Adipocyte (in vitro differentiated cells): Measurements from ENCODE around the gene CRYL1.

Experiments
- DNase-seq: peaks from one replicate; pipeline ENCODE4 v3.0.0-alpha.2; 2015; ENCODE audit warnings: low read depth
- H3K27me3 ChIP-seq: replicated peaks from 2 replicates; pipeline ENCODE4 v1.7.0; 2013; ENCODE audit warnings: mild to moderate bottlenecking, low read length, moderate library complexity; ENCODE audit not compliant: control insufficient read depth, insufficient read depth
- H3K36me3 ChIP-seq: 2 replicates; pipeline ENCODE4 v1.7.0; 2013; ENCODE audit warnings: low read length, mild to moderate bottlenecking, moderate library complexity; ENCODE audit not compliant: control insufficient read depth, insufficient read depth, severe bottlenecking
- H3K4me1 ChIP-seq: 2 replicates; pipeline ENCODE4 v1.7.0; 2013; ENCODE audit warnings: mild to moderate bottlenecking, low read length, moderate library complexity; ENCODE audit not compliant: control insufficient read depth, insufficient read depth
- H3K4me3 ChIP-seq: 2 replicates; pipeline ENCODE4 v1.7.0; 2013; ENCODE audit warnings: mild to moderate bottlenecking, low read length, moderate library complexity
- H3K9ac ChIP-seq: 2 replicates; pipeline ENCODE4 v1.7.0; 2013; ENCODE audit warnings: mild to moderate bottlenecking, low read length, moderate library complexity
- H3K9me3 ChIP-seq: 2 replicates; pipeline ENCODE4 v1.7.0; 2013; ENCODE audit warnings: mild to moderate bottlenecking, low read length, moderate library complexity; ENCODE audit not compliant: control insufficient read depth

The CRYL1 gene

DNA sequence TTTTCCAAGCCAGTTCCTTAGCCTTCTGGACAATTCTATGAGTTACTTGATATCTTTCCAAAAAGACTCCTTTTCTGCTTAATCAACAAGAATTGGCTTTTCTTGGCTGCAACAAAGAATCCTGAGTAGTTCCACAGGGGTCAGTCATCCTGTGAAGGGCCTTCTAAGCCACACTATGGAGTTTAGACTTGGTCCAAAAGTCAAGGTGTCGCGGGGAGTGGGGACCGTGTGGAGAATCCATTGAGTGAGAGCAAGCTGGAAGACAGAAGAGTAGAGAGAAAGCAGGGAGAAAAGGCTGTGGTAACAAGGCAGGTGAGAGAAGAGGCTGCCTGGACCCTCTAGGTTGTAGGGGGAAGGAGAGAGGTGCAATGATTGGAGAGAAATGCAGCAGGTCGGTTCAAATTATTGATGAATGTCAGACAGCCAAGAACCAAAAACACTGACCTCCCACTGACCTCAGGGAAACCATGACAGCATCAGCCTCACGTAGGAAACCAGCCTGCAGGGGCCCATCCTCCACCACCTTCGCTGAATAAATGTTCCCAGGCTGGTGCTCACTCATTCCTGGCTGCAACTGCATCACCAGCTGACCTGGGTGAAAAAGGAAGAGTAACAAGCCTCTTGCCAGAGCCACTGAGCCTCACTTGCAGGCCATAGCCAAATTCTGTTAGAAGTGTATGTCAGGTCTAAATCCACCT lies 34.2 kb upstream of the CRYL1 start:
- no peak for DNase-seq
- H3K9ac ChIP-seq: no peak overlapping the region
- H3K4me1 ChIP-seq: no peaks in the 10 kb centered on the region
- H3K27me3 ChIP-seq: no peaks in the 10 kb centered on the region
- no peak overlapping the region for H3K4me3 ChIP-seq
- H3K9me3 ChIP-seq: peaks cover 4% of the 10 kb centered on the region
- no peaks in the 10 kb centered on the region for H3K36me3 ChIP-seq

DNA sequence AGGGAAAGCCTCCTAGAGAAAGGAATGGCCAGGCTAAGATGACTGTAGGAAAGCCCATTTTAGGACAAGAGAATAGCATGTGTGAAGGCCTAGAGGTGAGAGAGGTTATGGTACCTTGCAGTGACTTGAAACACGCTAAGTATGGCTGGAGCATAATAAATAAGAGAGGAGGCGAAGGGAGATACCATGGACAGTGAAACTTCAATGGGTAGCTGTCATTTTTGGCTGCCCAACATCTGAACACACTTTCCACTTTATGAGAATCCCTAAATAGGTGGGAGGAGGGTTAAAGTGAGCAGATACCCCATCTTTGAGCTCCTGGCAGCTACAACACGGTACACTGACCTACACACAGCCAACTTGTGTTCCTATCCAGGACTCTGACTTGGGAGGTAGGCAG lies 33.3 kb upstream of the CRYL1 start:
- Histone ChIP-seq H3K4me3 (no peak overlapping the region), H3K9me3 (no peaks in the 10 kb centered on the region), H3K27me3 (no peaks in the 10 kb centered on the region), H3K36me3 (no peaks in the 10 kb centered on the region), H3K9ac (no peak overlapping the region), H3K4me1 (no peaks in the 10 kb centered on the region)
- DNase-seq: no peak

GRCh38 chr13:20553311-20553710 lies 27.7 kb upstream of the CRYL1 start:
- H3K4me1 ChIP-seq: peaks cover 5% of the 10 kb centered on the region
- no peaks in the 10 kb centered on the region for H3K36me3 ChIP-seq
- H3K27me3 ChIP-seq: no peaks in the 10 kb centered on the region
- H3K4me3 ChIP-seq: no peak overlapping the region
- DNase-seq: peak; percentile 76
- H3K9ac ChIP-seq: peak overlapping the region; percentile 25
- H3K9me3 ChIP-seq: no peaks in the 10 kb centered on the region

- Histone ChIP-seq H3K27me3 (no peaks in the 10 kb centered on the region), H3K9ac (no peak overlapping the region), H3K4me3 (no peak overlapping the region), H3K9me3 (no peaks in the 10 kb centered on the region), H3K4me1 (peaks cover 5% of the 10 kb centered on the region), H3K36me3 (no peaks in the 10 kb centered on the region)
- no peak for DNase-seq
Measured at GRCh38 chr13:20550799-20551198, 25.1 kb upstream of the CRYL1 start.

- no peak for DNase-seq
- Histone ChIP-seq H3K36me3 (no peaks in the 10 kb centered on the region), H3K4me3 (no peak overlapping the region), H3K27me3 (no peaks in the 10 kb centered on the region), H3K4me1 (no peaks in the 10 kb centered on the region), H3K9ac (no peak overlapping the region), H3K9me3 (no peaks in the 10 kb centered on the region)
Measured at GRCh38 chr13:20547479-20547908, 21.8 kb upstream of the CRYL1 start.

DNA sequence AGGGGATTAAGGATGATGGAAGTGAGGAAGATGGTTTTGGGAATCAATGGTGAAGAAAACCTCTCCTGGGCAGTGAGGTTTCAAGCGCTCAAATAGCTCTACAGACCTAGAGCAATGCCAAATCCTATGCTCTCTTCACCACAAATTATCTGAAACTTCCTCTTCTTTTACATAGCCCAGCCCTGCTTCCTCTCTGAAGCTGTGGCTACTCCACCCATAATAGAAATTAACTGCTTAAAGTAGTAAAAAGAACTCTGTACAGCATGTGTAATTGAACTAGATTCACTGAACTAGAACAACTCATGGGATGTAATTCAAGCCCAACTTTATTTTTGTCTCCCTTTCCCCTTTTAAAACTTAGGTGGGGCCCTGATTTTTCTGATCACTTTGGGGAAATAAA lies 20.9 kb upstream of the CRYL1 start:
- DNase-seq: no peak
- Histone ChIP-seq H3K36me3 (no peaks in the 10 kb centered on the region), H3K9me3 (no peaks in the 10 kb centered on the region), H3K4me3 (no peak overlapping the region), H3K9ac (no peak overlapping the region), H3K4me1 (no peaks in the 10 kb centered on the region), H3K27me3 (no peaks in the 10 kb centered on the region)

- H3K9ac ChIP-seq: no peak overlapping the region
- H3K27me3 ChIP-seq: no peaks in the 10 kb centered on the region
- H3K4me3 ChIP-seq: no peak overlapping the region
- H3K9me3 ChIP-seq: no peaks in the 10 kb centered on the region
- no peak for DNase-seq
- no peaks in the 10 kb centered on the region for H3K4me1 ChIP-seq
- H3K36me3 ChIP-seq: no peaks in the 10 kb centered on the region
Measured at GRCh38 chr13:20544201-20544923, 18.7 kb upstream of the CRYL1 start.

DNA sequence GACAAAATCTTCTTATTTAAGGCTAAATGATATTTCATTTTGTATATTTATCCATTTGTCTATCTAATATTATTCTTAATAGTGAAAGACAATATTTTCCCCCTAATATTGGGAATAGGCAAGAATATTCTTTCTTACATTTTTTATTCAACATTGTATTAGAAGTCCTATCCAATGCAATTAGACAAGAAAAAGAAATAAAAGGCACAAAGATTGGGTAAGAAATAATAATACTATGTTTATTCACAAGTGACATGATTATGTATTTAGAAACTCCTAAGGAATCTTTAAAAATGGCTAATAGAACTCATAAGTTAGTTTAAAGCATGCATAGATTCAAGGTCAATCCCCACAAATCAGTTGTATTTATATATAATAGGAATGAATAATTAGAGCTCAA lies 11.3 kb upstream of the CRYL1 start:
- H3K9ac ChIP-seq: no peak overlapping the region
- no peak for DNase-seq
- peaks cover 9% of the 10 kb centered on the region for H3K9me3 ChIP-seq
- no peaks in the 10 kb centered on the region for H3K36me3 ChIP-seq
- H3K4me3 ChIP-seq: no peak overlapping the region
- no peaks in the 10 kb centered on the region for H3K4me1 ChIP-seq
- H3K27me3 ChIP-seq: no peaks in the 10 kb centered on the region

DNA sequence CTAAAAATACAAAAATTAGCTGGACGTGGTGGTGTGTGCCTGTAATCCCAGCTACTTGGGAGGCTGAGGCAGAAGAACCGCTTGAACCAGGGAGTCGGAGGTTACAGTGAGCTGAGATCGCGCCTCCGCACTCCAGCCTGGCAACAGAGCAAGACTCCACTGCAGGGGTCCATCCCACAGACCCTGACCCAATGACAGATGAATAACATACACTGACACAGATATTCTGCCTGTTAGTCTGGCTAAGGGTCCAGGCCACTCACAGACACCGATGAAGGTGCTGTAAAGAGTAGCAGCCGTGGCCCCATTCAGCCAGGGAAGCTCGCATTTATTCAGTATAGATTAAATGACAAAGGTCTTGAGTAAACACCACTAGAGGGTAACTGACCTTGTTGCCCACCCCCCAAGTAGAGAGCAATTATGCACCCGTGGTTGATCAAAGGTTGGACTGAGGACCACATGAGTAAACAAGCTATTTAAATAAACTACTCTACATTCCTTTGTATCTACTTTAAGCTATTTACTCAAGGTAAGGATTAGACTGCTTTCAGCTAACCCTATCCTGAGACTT lies 8.5 kb upstream of the CRYL1 start:
- no peaks in the 10 kb centered on the region for H3K4me1 ChIP-seq
- H3K9me3 ChIP-seq: peaks cover 9% of the 10 kb centered on the region
- no peak for DNase-seq
- H3K27me3 ChIP-seq: no peaks in the 10 kb centered on the region
- no peak overlapping the region for H3K9ac ChIP-seq
- H3K4me3 ChIP-seq: no peak overlapping the region
- no peaks in the 10 kb centered on the region for H3K36me3 ChIP-seq

GRCh38 chr13:20528452-20528851 lies 2.8 kb upstream of the CRYL1 start:
- Histone ChIP-seq H3K4me1 (peaks cover 9% of the 10 kb centered on the region), H3K27me3 (no peaks in the 10 kb centered on the region)

GRCh38 chr13:20526664-20527063 lies 1.0 kb upstream of the CRYL1 start:
- Histone ChIP-seq H3K9ac (peak overlapping the region; percentile 88), H3K4me1 (peaks cover 9% of the 10 kb centered on the region), H3K27me3 (no peaks in the 10 kb centered on the region), H3K4me3 (peak overlapping the region; percentile 82), H3K9me3 (no peaks in the 10 kb centered on the region), H3K36me3 (no peaks in the 10 kb centered on the region)
- peak; percentile 29 for DNase-seq

More at GRCh38 chr13:20528452-20528851, 2.8 kb upstream of the CRYL1 start:
- Histone ChIP-seq H3K9ac (no peak overlapping the region), H3K9me3 (no peaks in the 10 kb centered on the region), H3K36me3 (no peaks in the 10 kb centered on the region), H3K4me3 (no peak overlapping the region)
- DNase-seq: no peak
